GM23248 (cell line): ENCODE measurements around the gene TVP23C. TPM values are rescaled to one million over a fixed set of nuclear protein-coding genes. Genes with fewer than 3 reads are reported as not detected.

Experiments
- DNase-seq: peaks from one replicate; pipeline ENCODE4 v3.0.0-alpha.2; 2015
- H2AFZ ChIP-seq: fragments of 200-600 bp; sonication (generic); 2 replicates; pipeline ENCODE4 v1.6.1; 2016; ENCODE audit warnings: antibody characterized with exemption
- H3F3A ChIP-seq: fragments of 200-600 bp; sonication (generic); 2 replicates; pipeline ENCODE4 v1.6.1; 2016; ENCODE audit warnings: mild to moderate bottlenecking, antibody characterized with exemption, mixed run types; ENCODE audit not compliant: insufficient read depth
- H3K27ac ChIP-seq: fragments of 200-600 bp; sonication (generic); 2 replicates; pipeline ENCODE4 v1.5.1; 2016; ENCODE audit warnings: mild to moderate bottlenecking
- H3K27me3 ChIP-seq: fragments of 200-600 bp; sonication (generic); replicated peaks from 2 replicates; pipeline ENCODE4 v1.6.1; 2016; ENCODE audit warnings: mild to moderate bottlenecking; ENCODE audit not compliant: insufficient read depth
- H3K36me3 ChIP-seq: fragments of 200-600 bp; sonication (generic); 2 replicates; pipeline ENCODE4 v1.6.1; 2016; ENCODE audit warnings: low read depth, mild to moderate bottlenecking
- H3K4me1 ChIP-seq: fragments of 200-600 bp; sonication (generic); 2 replicates; pipeline ENCODE4 v1.6.1; 2016; ENCODE audit warnings: mild to moderate bottlenecking; ENCODE audit not compliant: insufficient read depth
- H3K4me2 ChIP-seq: fragments of 200-600 bp; sonication (generic); one replicate; pipeline ENCODE4 v1.6.1; 2016; ENCODE audit warnings: mild to moderate bottlenecking; ENCODE audit not compliant: unreplicated experiment
- H3K4me3 ChIP-seq: fragments of 200-600 bp; sonication (generic); 2 replicates; pipeline ENCODE4 v1.5.1; 2016; ENCODE audit warnings: mild to moderate bottlenecking
- H3K79me2 ChIP-seq: fragments of 200-600 bp; sonication (generic); 2 replicates; pipeline ENCODE4 v1.6.1; 2016; ENCODE audit warnings: mild to moderate bottlenecking; ENCODE audit not compliant: insufficient read depth
- H3K9ac ChIP-seq: fragments of 200-600 bp; sonication (generic); 2 replicates; pipeline ENCODE4 v1.6.1; 2016; ENCODE audit warnings: mild to moderate bottlenecking
- H3K9me2 ChIP-seq: fragments of 200-600 bp; sonication (generic); 2 replicates; pipeline ENCODE4 v1.6.1; 2016; ENCODE audit warnings: mixed run types, mild to moderate bottlenecking, moderate library complexity; ENCODE audit not compliant: insufficient read depth
- H3K9me3 ChIP-seq: fragments of 200-600 bp; sonication (generic); one replicate; pipeline ENCODE4 v1.6.1; 2017; ENCODE audit warnings: low read depth
- H4K20me1 ChIP-seq: fragments of 200-600 bp; sonication (generic); 2 replicates; pipeline ENCODE4 v1.6.0; 2016; ENCODE audit not compliant: insufficient read depth
- EZH2 ChIP-seq: fragments of 200-600 bp; sonication (generic); IDR thresholded peaks from 2 replicates; pipeline ENCODE4 v1.6.1; 2018; ENCODE audit warnings: antibody characterized with exemption, mild to moderate bottlenecking; ENCODE audit not compliant: insufficient read depth, poor library complexity, severe bottlenecking
- EZH2phosphoT487 ChIP-seq: fragments of 200-600 bp; sonication (generic); IDR thresholded peaks from 2 replicates; pipeline ENCODE4 v1.6.1; 2018; ENCODE audit warnings: antibody characterized with exemption, moderate library complexity, mild to moderate bottlenecking, low read depth; ENCODE audit not compliant: insufficient read depth
- WGBS, 2 experiments: methylation state at CpG; one replicate each; pipeline ENCODE4 v1.1.6; 2015 to 2017; ENCODE audit warnings: low lambda C conversion rate in 2 of 2, low coverage in 1 of 2; ENCODE audit errors: missing lambda C conversion rate in 2 of 2; 5-methylcytosine and 5-hydroxymethylcytosine counted together
- in situ Hi-C: fragments of 300-500 bp; cut with MboI; formaldehyde crosslinking; loops from 2 replicates; pipeline ENCODE4 v1.15.0; 2020
- polyA plus RNA-seq: library from polyadenylated mRNA; unstranded; fragments of >200 nt; fragmentation: Nextera tagmentation; extraction: Ambion mirVana; gene quantifications from 2 replicates; pipeline ENCODE4 v1.2.1, GENCODE V29; 2016
- total RNA-seq: library from RNA; depleted of rRNA; stranded (reverse); fragments of >200 nt; shearing (Covaris generic); gene quantifications from 2 replicates; pipeline ENCODE4 v1.2.3, GENCODE V29; 2014

Gene TVP23C
- total and polyA plus RNA-seq, 2 experiments from 2014 or later: 6.7 to 9.6 TPM

DNA sequence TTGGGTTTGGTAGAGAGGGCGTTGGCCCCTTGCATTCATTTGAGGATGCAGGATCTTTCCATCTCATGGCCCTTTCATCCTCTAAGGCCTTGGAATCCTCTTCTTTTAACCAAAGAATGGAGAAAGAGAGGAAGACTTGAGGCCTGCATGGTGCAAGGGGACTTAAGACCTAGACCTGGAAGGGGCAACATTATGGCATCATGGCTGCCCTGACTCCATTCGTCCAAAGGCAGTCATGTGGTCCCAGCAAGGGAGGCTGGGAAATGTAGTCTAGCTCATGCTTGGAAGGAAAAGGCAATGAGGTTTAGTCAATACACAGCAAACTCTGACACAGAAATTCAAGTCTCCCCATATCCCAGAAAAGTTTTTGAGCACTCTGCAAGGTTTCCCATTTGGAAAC is 65.2 kb downstream of the TVP23C start:
- H3K4me1 ChIP-seq: peaks cover 9% of the 10 kb centered on the region; the same call in 1 of the 2 replicates
- H3F3A ChIP-seq: no peaks in the 10 kb centered on the region
- no peaks in the 10 kb centered on the region for H4K20me1 ChIP-seq
- H3K9ac ChIP-seq: no peak overlapping the region
- H3K27ac ChIP-seq: no peak overlapping the region
- H3K79me2 ChIP-seq: no peaks in the 10 kb centered on the region
- no peak overlapping the region for H3K4me3 ChIP-seq
- no peak overlapping the region for H3K4me2 ChIP-seq
- H3K9me2 ChIP-seq: no peaks in the 10 kb centered on the region
- TF ChIP-seq EZH2: no peak
- no peak for TF ChIP-seq EZH2phosphoT487
- H3K36me3 ChIP-seq: no peaks in the 10 kb centered on the region
- DNase-seq: peak; percentile 36
- H2AFZ ChIP-seq: no peak overlapping the region
- in situ Hi-C loops: no loop called here
- no peaks in the 10 kb centered on the region for H3K27me3 ChIP-seq
- no peaks in the 10 kb centered on the region for H3K9me3 ChIP-seq
- WGBS, 2 experiments: 64 to 67% methylated on average over 2 of the region's 2 CpGs

DNA sequence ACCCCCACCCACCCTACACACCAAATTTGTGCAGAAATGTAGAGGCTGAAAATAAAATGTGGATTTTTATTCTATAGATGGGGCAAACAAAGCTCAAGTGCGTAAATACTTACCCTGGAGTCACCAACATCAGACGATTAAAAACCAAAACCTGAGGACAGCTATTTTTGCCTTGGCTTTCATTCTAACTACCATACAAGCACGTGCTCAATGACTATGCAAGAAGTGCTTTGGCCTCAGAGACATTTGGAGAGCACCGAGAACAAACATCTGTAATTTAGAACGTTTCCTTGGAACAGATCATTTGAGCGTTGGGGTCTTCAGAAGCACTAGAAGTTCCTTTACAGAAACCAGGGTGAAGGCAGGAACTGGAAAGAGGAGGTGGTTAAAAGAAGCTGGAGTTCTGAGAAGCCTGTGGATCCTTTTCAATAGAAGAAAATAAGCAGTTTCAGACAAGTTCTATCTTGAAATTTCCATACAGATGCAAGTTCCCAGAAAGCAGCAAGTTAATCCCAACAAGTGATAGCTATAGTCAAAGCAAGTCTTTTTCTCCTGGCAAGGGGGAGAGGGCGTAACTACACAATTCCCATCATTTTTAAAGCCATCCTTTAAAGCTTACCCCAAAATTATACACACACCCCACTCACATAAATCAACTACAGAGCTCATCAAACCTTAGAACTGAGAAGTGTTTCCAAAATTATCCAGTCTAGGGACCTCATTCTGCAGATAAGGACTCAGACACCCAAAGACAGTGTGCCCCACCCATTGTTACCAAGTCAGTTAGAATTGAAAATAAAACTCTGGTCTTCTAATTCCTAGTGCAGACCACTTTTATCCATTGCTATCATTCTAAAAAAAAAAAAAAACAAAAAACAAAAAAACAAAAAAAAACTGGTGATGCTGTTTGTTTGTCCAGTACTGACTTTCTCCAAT is 66.3 kb downstream of the TVP23C start:
- no peak overlapping the region for H3K27ac ChIP-seq
- H2AFZ ChIP-seq: no peak overlapping the region
- no peaks in the 10 kb centered on the region for H3K27me3 ChIP-seq
- H4K20me1 ChIP-seq: no peaks in the 10 kb centered on the region
- H3K79me2 ChIP-seq: no peaks in the 10 kb centered on the region
- TF ChIP-seq EZH2phosphoT487 (no peak), EZH2 (no peak)
- no peak overlapping the region for H3K4me2 ChIP-seq
- H3K9ac ChIP-seq: no peak overlapping the region
- no peaks in the 10 kb centered on the region for H3K9me2 ChIP-seq
- in situ Hi-C loops: no loop called here
- DNase-seq: no peak
- WGBS, 2 experiments: 45 to 48% methylated on average over 7 of the region's 7 CpGs
- H3K9me3 ChIP-seq: no peaks in the 10 kb centered on the region
- H3F3A ChIP-seq: peaks cover 2% of the 10 kb centered on the region
- no peaks in the 10 kb centered on the region for H3K36me3 ChIP-seq
- H3K4me3 ChIP-seq: no peak overlapping the region
- peaks cover 3% of the 10 kb centered on the region; the same call in 1 of the 2 replicates for H3K4me1 ChIP-seq

DNA sequence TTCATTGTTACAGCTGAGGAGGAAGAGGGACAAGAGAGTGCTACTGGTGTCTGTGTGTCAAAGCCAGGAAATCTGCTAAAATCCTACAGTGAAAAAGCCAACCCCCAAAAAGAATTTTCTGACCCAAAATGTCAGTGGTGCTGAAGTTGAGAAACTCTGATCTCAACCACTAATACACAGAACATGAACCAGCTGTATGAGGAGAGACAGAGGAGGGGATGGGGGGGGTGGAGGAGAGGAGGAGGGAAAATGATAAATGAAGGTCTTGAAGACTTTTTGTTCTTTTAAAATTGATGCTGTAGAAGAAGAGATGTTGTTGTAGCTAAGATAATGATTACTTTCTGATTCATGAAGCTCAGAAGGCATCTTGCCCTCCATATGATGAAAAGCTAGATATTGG is 68.5 kb downstream of the TVP23C start:
- no peak for TF ChIP-seq EZH2
- no peak for TF ChIP-seq EZH2phosphoT487
- H3K4me2 ChIP-seq: no peak overlapping the region

DNA sequence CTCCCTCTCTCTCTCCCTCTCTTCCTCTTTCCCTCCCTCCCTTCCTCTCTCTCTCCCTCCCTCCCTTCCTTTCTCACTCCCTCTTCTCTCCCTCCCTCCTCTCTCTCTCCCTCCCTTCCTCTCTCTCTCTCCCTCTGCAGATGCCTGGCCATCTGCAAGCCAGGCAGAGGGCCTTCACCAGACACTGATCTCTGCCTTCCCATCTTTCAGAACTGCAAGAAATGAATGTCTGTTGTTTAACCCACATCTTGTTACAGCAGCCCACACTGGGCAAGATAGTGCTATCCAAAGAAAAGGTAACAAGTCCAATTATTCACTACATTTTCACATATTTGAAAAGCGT is 69.6 kb downstream of the TVP23C start:
- no peak overlapping the region for H3K4me2 ChIP-seq
- H3K27me3 ChIP-seq: no peaks in the 10 kb centered on the region
- H3K79me2 ChIP-seq: no peaks in the 10 kb centered on the region
- no peak overlapping the region for H3K27ac ChIP-seq
- WGBS, 2 experiments: 0% methylated on average over 1 of the region's 1 CpG
- H3F3A ChIP-seq: peaks cover 21% of the 10 kb centered on the region
- no peak for TF ChIP-seq EZH2
- TF ChIP-seq EZH2phosphoT487: no peak
- H3K4me1 ChIP-seq: peaks cover 14% of the 10 kb centered on the region
- DNase-seq: no peak
- no peak overlapping the region for H2AFZ ChIP-seq
- H3K9me2 ChIP-seq: no peaks in the 10 kb centered on the region
- H3K9me3 ChIP-seq: no peaks in the 10 kb centered on the region
- no peak overlapping the region for H3K9ac ChIP-seq
- H3K36me3 ChIP-seq: no peaks in the 10 kb centered on the region
- in situ Hi-C loops: no loop called here
- no peaks in the 10 kb centered on the region for H4K20me1 ChIP-seq
- no peak overlapping the region for H3K4me3 ChIP-seq

More for the DNA sequence above, 68.5 kb downstream of the TVP23C start:
- H2AFZ ChIP-seq: no peak overlapping the region
- H3K9ac ChIP-seq: no peak overlapping the region
- peaks cover 21% of the 10 kb centered on the region for H3F3A ChIP-seq
- no peaks in the 10 kb centered on the region for H3K36me3 ChIP-seq
- H4K20me1 ChIP-seq: no peaks in the 10 kb centered on the region
- no peak for DNase-seq
- H3K79me2 ChIP-seq: no peaks in the 10 kb centered on the region
- peaks cover 14% of the 10 kb centered on the region for H3K4me1 ChIP-seq
- in situ Hi-C loops: no loop called here
- no peaks in the 10 kb centered on the region for H3K27me3 ChIP-seq
- no peak overlapping the region for H3K4me3 ChIP-seq
- H3K9me3 ChIP-seq: no peaks in the 10 kb centered on the region
- no peaks in the 10 kb centered on the region for H3K9me2 ChIP-seq
- H3K27ac ChIP-seq: no peak overlapping the region
